Coronary artery (tissue), 2 donors: ENCODE data around the gene SF3A1.

ENCODE experiments used
- DNase-seq: peaks from one replicate; pipeline ENCODE4 v3.0.0-alpha.2; 2017; ENCODE audit warnings: low spot score
- H3K27ac ChIP-seq, 2 donors: fragments of 200-600 bp; sonication (generic); one replicate each; pipeline ENCODE4 v1.5.1; 2016 to 2019
- H3K4me3 ChIP-seq: fragments of 200-600 bp; sonication (generic); 2 replicates; pipeline ENCODE4 v1.5.1; 2016; ENCODE audit warnings: mild to moderate bottlenecking, moderate library complexity
- TF ChIP-seq, protein P1 (sequence below): fragments of 200-600 bp; sonication (generic); IDR thresholded peaks from one replicate; pipeline ENCODE4 v1.5.1; 2019; ENCODE audit warnings: antibody characterized with exemption

SF3A1 gene

DNA sequence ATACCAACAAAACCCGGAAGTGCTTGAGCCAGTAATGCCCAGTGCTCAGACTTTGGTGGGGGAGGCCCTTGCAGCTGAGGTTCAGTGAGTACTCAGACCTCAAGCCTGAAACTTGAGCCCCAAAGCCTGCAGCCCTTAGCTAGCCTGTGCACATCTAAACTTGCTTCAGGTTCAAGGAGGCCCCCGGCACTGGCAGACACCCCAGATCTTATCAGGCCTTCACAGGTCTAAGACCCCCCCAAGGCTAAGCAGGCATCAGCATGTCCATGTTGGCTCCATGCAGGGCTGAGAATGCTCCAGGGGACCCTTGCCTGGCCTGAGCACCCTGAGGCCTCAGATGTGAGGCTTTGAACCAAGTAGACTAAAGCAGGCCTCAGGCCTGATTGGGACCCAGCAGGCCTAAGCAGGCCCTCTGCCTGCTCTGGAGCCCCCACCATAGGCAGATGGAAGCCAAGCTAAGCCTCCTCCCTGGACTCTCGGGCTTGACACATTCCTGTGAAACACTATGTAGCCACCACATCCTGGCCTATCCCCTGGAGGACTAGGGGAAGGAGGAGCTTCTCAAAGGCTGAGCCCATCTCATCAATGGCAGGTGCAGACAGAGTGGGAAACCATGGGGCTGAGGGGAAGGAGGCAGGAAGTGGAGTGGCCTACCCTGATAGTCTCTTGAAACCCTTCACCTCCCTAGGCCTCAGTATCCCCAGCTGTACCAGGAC, 66.2 kb downstream of the SF3A1 start:
- H3K27ac ChIP-seq: peak overlapping the region; percentile 80 to 95
- peak overlapping the region; percentile 95 for H3K4me3 ChIP-seq
- DNase-seq: no peak
- TF ChIP-seq, protein P1, sequence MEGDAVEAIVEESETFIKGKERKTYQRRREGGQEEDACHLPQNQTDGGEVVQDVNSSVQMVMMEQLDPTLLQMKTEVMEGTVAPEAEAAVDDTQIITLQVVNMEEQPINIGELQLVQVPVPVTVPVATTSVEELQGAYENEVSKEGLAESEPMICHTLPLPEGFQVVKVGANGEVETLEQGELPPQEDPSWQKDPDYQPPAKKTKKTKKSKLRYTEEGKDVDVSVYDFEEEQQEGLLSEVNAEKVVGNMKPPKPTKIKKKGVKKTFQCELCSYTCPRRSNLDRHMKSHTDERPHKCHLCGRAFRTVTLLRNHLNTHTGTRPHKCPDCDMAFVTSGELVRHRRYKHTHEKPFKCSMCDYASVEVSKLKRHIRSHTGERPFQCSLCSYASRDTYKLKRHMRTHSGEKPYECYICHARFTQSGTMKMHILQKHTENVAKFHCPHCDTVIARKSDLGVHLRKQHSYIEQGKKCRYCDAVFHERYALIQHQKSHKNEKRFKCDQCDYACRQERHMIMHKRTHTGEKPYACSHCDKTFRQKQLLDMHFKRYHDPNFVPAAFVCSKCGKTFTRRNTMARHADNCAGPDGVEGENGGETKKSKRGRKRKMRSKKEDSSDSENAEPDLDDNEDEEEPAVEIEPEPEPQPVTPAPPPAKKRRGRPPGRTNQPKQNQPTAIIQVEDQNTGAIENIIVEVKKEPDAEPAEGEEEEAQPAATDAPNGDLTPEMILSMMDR: no peak

DNA sequence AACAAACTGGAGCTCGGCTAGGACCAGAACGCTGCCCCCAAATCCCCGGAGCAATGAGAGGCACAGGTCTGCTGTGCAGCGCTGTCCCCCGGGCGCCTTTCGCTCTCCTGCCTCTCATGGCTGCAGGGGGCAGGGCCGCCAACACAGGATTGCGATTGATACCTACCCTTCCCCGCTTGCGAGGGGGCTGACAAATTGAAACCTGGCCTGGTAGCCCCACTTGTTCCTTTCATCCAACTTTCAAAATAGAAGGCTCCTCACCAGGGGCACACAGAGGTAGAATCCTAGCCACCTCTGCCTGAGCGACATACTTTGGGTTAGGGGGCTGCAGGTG, 66.7 kb downstream of the SF3A1 start:
- DNase-seq: no peak
- Histone ChIP-seq H3K4me3 (peak overlapping the region; percentile 95), H3K27ac (peak overlapping the region; percentile 80 to 95)
- TF ChIP-seq, protein P1: no peak

DNA sequence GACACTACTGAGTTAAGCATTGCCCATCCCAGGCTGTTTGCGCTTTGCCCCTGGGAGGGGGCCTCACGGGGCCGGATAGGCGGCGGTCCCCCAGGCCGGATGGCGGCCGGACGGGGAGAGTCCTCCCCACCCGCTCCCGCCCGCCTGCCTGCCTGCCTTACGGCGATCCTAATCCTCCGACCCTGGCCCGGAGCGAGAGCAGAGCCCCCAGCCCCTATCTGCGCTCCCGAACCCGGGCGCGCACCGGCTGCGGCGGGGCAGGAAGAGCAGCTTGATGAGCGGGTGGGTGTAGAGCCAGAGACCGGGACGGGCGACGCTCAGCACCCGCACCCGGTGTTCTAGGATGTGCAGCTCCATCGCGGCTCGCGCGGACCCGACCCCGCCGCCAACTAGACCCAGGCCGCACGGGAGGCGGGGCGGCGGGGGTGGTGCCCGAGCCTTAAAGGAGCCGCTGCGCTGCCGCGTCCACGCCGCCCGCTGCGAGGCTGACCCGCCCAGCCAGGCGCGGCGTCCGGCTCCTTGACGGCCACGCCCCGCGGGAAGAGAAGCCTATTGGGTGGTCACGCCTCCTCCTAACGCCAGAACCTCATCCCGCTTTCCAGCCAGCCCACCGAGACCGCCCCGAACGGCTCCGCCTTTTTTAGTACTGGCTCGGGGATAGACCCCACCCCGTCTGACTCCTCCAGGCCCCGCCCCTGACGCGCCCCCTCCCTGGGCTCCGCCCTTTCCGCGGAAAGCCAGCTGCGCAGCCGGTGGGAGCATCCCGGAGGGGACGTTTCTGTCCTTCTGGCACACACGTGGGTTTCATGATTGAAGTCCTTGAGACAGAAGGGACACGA, 67.3 kb downstream of the SF3A1 start, which contains the start of gene CASTOR1:
Gene CASTOR1, minus strand, starts transcription at position 365 of the 839 bp plus-strand sequence. Its CDS starts 8 bp downstream, at position 357.
- TF ChIP-seq, protein P1: no peak
- Histone ChIP-seq H3K4me3 (peak within 1 kb of the TSS; percentile 95), H3K27ac (peak within 1 kb of the TSS; percentile 87 to 95)
- DNase-seq: peak; percentile 99

DNA sequence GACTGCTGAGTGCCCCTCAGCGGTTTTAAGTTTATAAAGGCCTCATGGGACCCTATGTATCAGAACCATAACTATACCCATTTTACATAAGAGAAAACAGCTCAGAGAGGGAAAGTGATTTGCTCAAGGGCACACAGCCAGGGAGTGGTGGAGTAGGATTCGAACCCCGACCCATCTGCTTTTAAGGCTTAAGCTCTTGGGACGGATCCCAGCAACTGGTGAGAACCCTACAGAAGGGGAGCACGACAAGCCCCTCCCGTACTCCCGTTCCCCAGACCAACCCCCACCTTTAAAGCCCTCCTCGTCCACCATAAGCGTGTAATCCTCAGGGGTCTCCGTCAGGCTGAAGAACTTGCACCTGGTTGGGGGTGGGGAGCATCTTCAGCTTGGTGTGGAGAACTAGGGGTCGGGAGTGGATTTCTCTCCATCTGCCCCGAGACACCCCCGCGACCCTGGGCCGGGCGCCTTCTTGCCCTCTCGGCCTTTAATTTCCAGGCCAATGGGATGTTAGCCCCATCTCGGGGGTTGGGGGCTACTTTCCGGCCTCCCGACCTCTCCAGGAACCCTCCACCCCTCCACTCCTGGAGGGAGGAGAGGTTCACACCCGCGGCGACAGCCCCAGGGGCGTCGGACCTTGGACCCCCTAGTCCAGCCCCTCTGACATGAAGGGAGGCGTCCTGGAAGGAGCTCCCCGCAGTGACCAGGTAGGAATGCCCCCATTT, 68.1 kb downstream of the SF3A1 start:
- H3K4me3 ChIP-seq: peak overlapping the region; percentile 95
- no peak for DNase-seq
- TF ChIP-seq, protein P1: no peak
- peak overlapping the region; percentile 87 to 95 for H3K27ac ChIP-seq

DNA sequence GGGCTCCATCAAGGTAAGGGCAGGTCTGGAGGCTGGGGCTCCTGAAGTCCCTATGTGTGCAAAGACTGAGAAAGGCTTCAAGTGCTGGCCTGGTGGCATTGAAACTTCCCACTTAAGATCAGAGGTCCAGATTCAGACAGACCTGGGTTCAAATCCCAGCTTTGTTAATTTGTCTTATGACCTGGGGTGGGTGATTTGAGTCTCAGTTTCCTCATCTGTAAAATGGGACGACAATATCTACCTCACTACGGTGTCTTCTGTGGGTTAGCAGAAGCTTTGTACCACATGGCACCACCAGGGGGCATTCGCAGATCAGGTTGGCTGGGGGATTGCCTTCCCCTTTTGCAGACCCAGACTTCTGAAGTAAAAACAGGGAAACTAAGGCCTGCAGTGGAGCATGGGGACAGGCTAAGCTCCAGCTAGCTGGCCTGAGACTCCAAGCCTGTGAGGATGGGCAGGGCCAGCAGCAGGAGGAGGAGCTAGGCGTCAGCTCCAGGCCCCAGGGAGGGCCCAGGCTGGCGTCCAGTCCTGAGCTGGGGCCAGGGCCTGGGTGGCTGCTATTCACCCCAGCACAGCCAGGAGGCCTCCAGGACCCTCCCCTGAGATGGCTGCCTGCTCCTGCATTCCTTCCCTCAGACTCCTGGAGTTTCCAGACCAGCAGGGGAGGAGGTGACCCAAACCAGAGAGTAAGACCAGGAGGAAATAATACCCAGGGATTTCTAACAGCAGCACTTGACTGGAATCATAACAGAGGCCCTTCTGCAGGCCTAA, 68.9 kb downstream of the SF3A1 start:
- Histone ChIP-seq H3K27ac (peak overlapping the region; percentile 87 to 95), H3K4me3 (peak overlapping the region; percentile 95)
- TF ChIP-seq, protein P1: peak; percentile 68
- peak; percentile 95 for DNase-seq
